ENCODE results near the gene IRF2BP1. TPM values are rescaled to one million over a fixed set of nuclear protein-coding genes. Genes with fewer than 3 reads are reported as not detected.

IRF2BP1 gene
- total RNA-seq, 1 donor from 2014 or later, result 33.8 TPM

DNA sequence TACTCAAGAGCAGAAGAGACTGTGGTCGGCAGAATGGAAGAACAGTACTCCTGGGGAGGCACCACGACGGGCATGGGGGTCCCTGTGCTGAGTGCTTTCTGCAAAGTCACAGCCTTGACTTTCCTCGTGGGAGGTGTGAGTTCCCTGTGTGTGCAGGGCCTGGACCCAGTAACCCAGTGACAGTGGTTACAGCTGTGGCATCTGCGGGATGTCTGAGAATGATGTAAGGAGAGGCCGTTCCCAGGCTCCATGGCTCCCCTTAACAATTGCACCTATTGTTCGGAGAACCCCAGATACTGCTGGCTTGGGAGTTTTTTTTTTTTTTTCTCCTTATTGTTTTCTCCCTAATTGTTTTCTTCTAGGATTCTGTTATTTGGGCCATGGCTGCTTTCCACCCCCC lies 33.7 kb upstream of the IRF2BP1 start:
- H3K27me3 Mint-ChIP-seq (ENCODE audit: low read depth), result peaks cover 22% of the 10 kb centered on the region
- H3K4me1 Mint-ChIP-seq, result no peaks in the 10 kb centered on the region
- H3K4me3 Mint-ChIP-seq, result no peak overlapping the region
- H3K36me3 Mint-ChIP-seq, result no peaks in the 10 kb centered on the region
- no peak overlapping the region for H3K27ac Mint-ChIP-seq
- DNase-seq (ENCODE audit: low spot score in 2 of 2, unreplicated experiment in 2 of 2), result no peak
- TF ChIP-seq, protein P1, sequence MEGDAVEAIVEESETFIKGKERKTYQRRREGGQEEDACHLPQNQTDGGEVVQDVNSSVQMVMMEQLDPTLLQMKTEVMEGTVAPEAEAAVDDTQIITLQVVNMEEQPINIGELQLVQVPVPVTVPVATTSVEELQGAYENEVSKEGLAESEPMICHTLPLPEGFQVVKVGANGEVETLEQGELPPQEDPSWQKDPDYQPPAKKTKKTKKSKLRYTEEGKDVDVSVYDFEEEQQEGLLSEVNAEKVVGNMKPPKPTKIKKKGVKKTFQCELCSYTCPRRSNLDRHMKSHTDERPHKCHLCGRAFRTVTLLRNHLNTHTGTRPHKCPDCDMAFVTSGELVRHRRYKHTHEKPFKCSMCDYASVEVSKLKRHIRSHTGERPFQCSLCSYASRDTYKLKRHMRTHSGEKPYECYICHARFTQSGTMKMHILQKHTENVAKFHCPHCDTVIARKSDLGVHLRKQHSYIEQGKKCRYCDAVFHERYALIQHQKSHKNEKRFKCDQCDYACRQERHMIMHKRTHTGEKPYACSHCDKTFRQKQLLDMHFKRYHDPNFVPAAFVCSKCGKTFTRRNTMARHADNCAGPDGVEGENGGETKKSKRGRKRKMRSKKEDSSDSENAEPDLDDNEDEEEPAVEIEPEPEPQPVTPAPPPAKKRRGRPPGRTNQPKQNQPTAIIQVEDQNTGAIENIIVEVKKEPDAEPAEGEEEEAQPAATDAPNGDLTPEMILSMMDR (IDR thresholded peaks at IDR 0.05; ENCODE audit: unreplicated experiment), result no peak
- no peaks in the 10 kb centered on the region for H3K9me3 Mint-ChIP-seq

DNA sequence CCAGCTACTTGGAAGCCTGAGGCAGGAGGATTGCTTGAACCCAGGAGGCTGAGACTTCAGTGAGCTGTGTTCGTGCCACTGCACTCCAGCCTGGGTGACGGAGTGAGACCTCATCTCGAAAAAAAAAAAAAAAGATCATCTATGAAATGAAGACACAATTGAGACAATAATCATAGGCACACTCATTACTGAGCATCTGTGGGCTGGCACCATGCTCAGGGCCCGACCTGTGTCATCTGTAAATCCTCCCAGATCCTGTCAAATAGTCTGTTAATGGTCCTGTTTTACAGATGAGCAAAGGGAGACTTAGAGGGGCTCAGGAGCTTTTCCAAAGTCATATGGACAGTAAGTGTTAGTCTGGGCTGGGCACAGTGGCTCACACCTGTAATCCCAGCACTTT lies 32.8 kb upstream of the IRF2BP1 start:
- H3K27ac Mint-ChIP-seq, result no peak overlapping the region
- no peaks in the 10 kb centered on the region for H3K4me1 Mint-ChIP-seq
- H3K36me3 Mint-ChIP-seq, result no peaks in the 10 kb centered on the region
- H3K9me3 Mint-ChIP-seq, result no peaks in the 10 kb centered on the region
- TF ChIP-seq, protein P1 (IDR thresholded peaks at IDR 0.05; ENCODE audit: unreplicated experiment), result no peak
- H3K27me3 Mint-ChIP-seq (ENCODE audit: low read depth), result peaks cover 22% of the 10 kb centered on the region
- no peak for DNase-seq (ENCODE audit: low spot score in 2 of 2, unreplicated experiment in 2 of 2)
- no peak overlapping the region for H3K4me3 Mint-ChIP-seq

DNA sequence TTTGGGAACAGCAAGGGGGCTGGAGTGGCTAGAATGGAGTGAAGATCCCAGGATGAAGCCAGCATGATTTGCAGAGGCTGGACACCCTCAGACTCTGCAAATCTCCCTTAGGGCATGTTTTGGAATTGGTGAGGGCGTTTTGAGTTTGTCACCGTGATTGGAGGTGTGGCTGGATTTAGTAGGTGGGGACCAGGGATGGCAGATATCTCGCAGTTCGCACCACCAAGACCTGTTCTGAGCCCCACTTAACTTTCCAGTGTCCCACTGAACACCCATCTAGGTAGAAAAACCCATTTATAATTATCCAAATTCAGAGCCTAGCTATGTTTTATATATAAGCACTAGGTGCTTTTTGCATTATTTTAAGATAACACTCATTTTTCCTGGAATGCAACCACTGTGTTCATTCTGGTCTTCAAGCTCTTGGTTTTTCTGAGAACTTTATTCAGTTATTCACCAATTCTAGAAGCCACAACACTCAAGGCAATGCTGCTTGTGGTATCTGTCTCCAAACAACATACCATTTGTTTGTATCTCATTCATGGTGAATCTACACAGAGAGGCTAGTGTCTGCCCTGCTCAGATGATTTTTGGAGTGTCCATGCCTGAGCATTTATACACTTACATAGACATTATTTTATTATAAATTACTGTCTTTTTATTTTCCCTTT lies 31.6 kb upstream of the IRF2BP1 start:
- TF ChIP-seq, protein P1 (IDR thresholded peaks at IDR 0.05; ENCODE audit: unreplicated experiment), result no peak
- no peaks in the 10 kb centered on the region for H3K36me3 Mint-ChIP-seq
- H3K27ac Mint-ChIP-seq, result no peak overlapping the region
- no peaks in the 10 kb centered on the region for H3K4me1 Mint-ChIP-seq
- no peak overlapping the region for H3K4me3 Mint-ChIP-seq
- peaks cover 28% of the 10 kb centered on the region for H3K27me3 Mint-ChIP-seq (ENCODE audit: low read depth)
- no peak for DNase-seq (ENCODE audit: low spot score in 2 of 2, unreplicated experiment in 2 of 2)
- H3K9me3 Mint-ChIP-seq, result no peaks in the 10 kb centered on the region

DNA sequence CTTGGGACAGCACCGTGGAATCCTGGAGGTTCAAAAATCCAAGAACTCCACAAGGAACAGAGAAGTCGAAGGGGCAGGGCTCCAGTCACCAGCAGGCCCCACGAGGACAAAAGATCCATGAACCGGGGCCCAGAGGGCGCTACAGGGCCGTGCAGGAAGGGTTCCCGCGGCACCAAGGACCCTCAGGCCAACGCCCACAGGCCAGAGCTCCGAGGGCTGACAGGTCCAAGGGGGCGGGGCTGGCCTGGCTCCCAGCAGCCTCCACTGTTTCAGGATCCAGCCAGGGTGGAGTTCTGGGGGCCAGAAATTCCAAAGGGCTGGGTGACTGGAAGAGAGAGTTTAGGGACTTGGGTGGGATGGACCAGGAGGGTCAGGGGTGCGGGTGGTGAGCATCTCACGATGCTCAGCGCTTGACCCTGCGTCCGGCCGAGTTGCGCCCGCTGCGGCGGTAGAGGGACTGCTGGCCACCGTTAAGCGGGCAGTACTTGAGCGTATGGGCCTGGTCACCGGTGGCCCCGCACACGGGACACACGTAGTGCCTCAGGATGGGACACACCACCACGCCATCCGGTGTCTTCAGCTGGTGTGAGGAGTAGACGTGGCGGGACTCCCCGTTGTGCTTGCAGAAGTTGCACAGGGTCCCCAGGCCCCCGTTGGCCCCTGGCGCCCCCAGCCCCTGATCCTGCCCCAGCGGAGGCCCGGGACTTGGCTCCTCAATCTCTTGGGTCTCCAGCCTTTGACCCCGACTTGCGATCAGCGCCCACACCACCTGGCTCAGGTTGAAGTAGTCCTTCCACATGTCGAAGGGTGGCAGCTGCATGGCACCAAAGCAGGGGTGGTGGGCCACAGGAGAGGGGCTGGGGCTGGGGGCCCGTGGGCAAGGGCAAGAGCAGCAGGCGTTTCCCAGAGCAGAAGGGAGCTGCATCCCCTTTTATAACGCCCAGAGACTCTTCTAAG lies 28.2 kb upstream of the IRF2BP1 start, which contains the start of gene NANOS2:
Gene NANOS2 (minus strand): TSS at position 905 of the 957 bp plus-strand sequence. CDS start 85 bp downstream, at position 820.
- no peaks in the 10 kb centered on the region for H3K4me1 Mint-ChIP-seq
- no peak within 1 kb of the TSS for H3K27ac Mint-ChIP-seq
- H3K36me3 Mint-ChIP-seq, result no peaks in the 10 kb centered on the region
- H3K27me3 Mint-ChIP-seq (ENCODE audit: low read depth), result peaks cover 25% of the 10 kb centered on the region
- DNase-seq (ENCODE audit: low spot score in 2 of 2, unreplicated experiment in 2 of 2), result no peak
- H3K4me3 Mint-ChIP-seq, result no peak within 1 kb of the TSS
- no peaks in the 10 kb centered on the region for H3K9me3 Mint-ChIP-seq
- TF ChIP-seq, protein P1 (IDR thresholded peaks at IDR 0.05; ENCODE audit: unreplicated experiment), result no peak

DNA sequence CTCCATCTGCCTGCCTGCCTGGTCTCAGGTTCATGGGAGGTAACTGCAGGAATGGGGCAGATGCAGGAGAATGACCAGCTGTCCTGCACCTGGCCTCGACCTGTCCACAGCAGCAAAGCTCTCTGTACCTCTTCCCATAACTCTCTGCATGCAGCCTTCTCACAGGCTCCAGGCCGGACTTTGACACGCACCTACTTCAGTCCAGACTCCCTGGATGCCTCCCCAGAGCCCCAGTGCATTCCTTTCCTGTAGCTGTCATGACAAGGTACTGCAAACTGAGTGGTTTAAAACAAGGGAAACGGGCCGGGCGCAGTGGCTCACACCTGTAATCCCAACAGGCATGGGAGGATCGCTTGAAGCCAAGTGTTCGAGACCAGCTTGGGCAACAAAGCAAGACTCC lies 25.4 kb upstream of the IRF2BP1 start:
- TF ChIP-seq, protein P1 (IDR thresholded peaks at IDR 0.05; ENCODE audit: unreplicated experiment), result no peak
- no peak overlapping the region for H3K27ac Mint-ChIP-seq
- H3K36me3 Mint-ChIP-seq, result no peaks in the 10 kb centered on the region
- no peaks in the 10 kb centered on the region for H3K9me3 Mint-ChIP-seq
- DNase-seq (ENCODE audit: low spot score in 2 of 2, unreplicated experiment in 2 of 2), result no peak
- H3K27me3 Mint-ChIP-seq (ENCODE audit: low read depth), result peaks cover 16% of the 10 kb centered on the region
- H3K4me1 Mint-ChIP-seq, result no peaks in the 10 kb centered on the region
- H3K4me3 Mint-ChIP-seq, result no peak overlapping the region
